Measurements from ENCODE around the gene THBS1.

- TF ChIP-seq CTCF (IDR thresholded peaks at IDR 0.05) (no peak), POLR2A (IDR thresholded peaks at IDR 0.05) (no peak), EP300 (IDR thresholded peaks at IDR 0.05) (no peak)
Observed at GRCh38 chr15:39554746-39555387, 26.0 kb upstream of the THBS1 start.

Data from suprapubic skin (tissue), 3 donors.